Neural progenitor cell (in vitro differentiated cells): ENCODE results near the gene LZTS2. TPM values are rescaled to one million over a fixed set of nuclear protein-coding genes. Genes with fewer than 3 reads are reported as not detected.
A peak's percentile ranks its signal among the peaks of the same experiment; 100 is the strongest.

ENCODE experiments used
- DNase-seq: peaks from one replicate; pipeline ENCODE4 v3.0.0-alpha.2; 2016; ENCODE audit warnings: low spot score
- H2AFZ ChIP-seq: fragments of 200-600 bp; sonication (generic); replicated peaks from 2 replicates; pipeline ENCODE4 v1.6.1; 2016; ENCODE audit warnings: antibody characterized with exemption
- H3F3A ChIP-seq: fragments of 200-600 bp; sonication (generic); 2 replicates; pipeline ENCODE4 v1.6.1; 2016; ENCODE audit warnings: antibody characterized with exemption, low read depth
- H3K27ac ChIP-seq: fragments of 200-600 bp; sonication (generic); 2 replicates; pipeline ENCODE4 v1.5.1; 2016; ENCODE audit warnings: mild to moderate bottlenecking
- H3K27me3 ChIP-seq: fragments of 200-600 bp; sonication (generic); 2 replicates; pipeline ENCODE4 v1.6.1; 2016; ENCODE audit warnings: mild to moderate bottlenecking, moderate library complexity
- H3K36me3 ChIP-seq: fragments of 200-600 bp; sonication (generic); 2 replicates; pipeline ENCODE4 v1.5.1; 2016
- H3K4me1 ChIP-seq: fragments of 200-600 bp; sonication (generic); 2 replicates; pipeline ENCODE4 v1.6.1; 2016; ENCODE audit warnings: mixed run types
- H3K4me2 ChIP-seq: fragments of 200-600 bp; sonication (generic); 2 replicates; pipeline ENCODE4 v1.6.1; 2016
- H3K4me3 ChIP-seq: fragments of 200-600 bp; sonication (generic); 2 replicates; pipeline ENCODE4 v1.5.1; 2016
- H3K79me2 ChIP-seq: fragments of 200-600 bp; sonication (generic); 2 replicates; pipeline ENCODE4 v1.6.1; 2016; ENCODE audit warnings: low read depth
- H3K9ac ChIP-seq: fragments of 200-600 bp; sonication (generic); 2 replicates; pipeline ENCODE4 v1.6.1; 2016
- H3K9me3 ChIP-seq: fragments of 200-600 bp; sonication (generic); 2 replicates; pipeline ENCODE4 v1.5.1; 2016; ENCODE audit warnings: low read depth
- H4K20me1 ChIP-seq: fragments of 200-600 bp; sonication (generic); 2 replicates; pipeline ENCODE4 v1.6.1; 2016; ENCODE audit warnings: low read depth
- H3K27ac Mint-ChIP-seq: 3 replicates; pipeline ENCODE4 v1.8.0; 2021; ENCODE audit warnings: mixed read lengths
- H3K27me3 Mint-ChIP-seq: 2 replicates; pipeline ENCODE4 v1.8.0; 2022; ENCODE audit warnings: low read depth, mild to moderate bottlenecking, inconsistent platforms, moderate library complexity, mixed read lengths; ENCODE audit not compliant: insufficient read depth
- H3K36me3 Mint-ChIP-seq: 3 replicates; pipeline ENCODE4 v1.8.0; 2021; ENCODE audit warnings: mixed read lengths
- H3K4me1 Mint-ChIP-seq: 3 replicates; pipeline ENCODE4 v1.8.0; 2021; ENCODE audit warnings: mixed read lengths
- H3K4me3 Mint-ChIP-seq: 3 replicates; pipeline ENCODE4 v1.8.0; 2021; ENCODE audit warnings: mild to moderate bottlenecking, moderate library complexity, mixed read lengths
- H3K9me3 Mint-ChIP-seq: 3 replicates; pipeline ENCODE4 v1.8.0; 2020; ENCODE audit warnings: mixed read lengths
- CTCF ChIP-seq: fragments of 200-600 bp; sonication (generic); IDR thresholded peaks from 2 replicates; pipeline ENCODE4 v1.5.1; 2017; ENCODE audit warnings: antibody characterized with exemption, mild to moderate bottlenecking
- EZH2 ChIP-seq: fragments of 200-600 bp; sonication (generic); IDR thresholded peaks from 2 replicates; pipeline ENCODE4 v1.6.1; 2017; ENCODE audit warnings: antibody characterized with exemption, mild to moderate bottlenecking, moderate library complexity
- EZH2phosphoT487 ChIP-seq: fragments of 200-600 bp; sonication (generic); IDR thresholded peaks from 2 replicates; pipeline ENCODE4 v1.6.1; 2017; ENCODE audit warnings: antibody characterized with exemption
- total RNA-seq: library from RNA; depleted of rRNA; stranded (reverse); fragments of >200 nt; gene quantifications from 2 replicates; pipeline ENCODE4 v1.2.3, GENCODE V29; 2015; ENCODE audit warnings: low replicate concordance

Gene LZTS2
- total RNA-seq, 1 donor from 2014 or later: 34.7 TPM

DNA sequence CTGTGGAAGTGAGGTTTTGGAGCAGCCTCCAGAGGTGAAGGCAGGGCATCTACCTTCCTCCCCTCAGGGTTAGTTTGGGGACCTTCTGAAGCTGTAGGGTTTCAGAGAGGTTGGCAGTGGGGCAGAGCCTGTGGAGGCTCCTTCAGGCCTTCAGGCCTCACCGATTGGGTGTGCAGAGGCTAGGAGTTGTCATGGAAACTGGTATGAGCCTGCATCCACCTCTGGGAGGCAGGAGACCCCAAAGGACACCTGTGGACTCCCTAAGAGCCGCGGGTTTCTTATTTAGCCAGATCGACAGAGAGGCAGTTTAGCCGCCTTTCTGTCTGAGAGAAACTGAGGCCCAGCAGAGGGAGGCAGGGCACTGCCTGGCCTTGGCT, 2.0 kb downstream of the LZTS2 start:
- no peak overlapping the region for H3K27ac Mint-ChIP-seq
- peaks cover 29% of the 10 kb centered on the region for H4K20me1 ChIP-seq
- H3K27me3 Mint-ChIP-seq: peaks cover 10% of the 10 kb centered on the region

GRCh38 chr10:101002456-101002855, 2.8 kb downstream of the LZTS2 start:
- H3K4me2 ChIP-seq: no peak overlapping the region
- H3F3A ChIP-seq: peaks cover 30% of the 10 kb centered on the region
- H3K9ac ChIP-seq: no peak overlapping the region
- peaks cover 10% of the 10 kb centered on the region for H3K27me3 Mint-ChIP-seq
- H3K27ac ChIP-seq: no peak overlapping the region
- H3K4me1 Mint-ChIP-seq: peaks cover 16% of the 10 kb centered on the region
- H2AFZ ChIP-seq: no peak overlapping the region
- peaks cover 10% of the 10 kb centered on the region for H3K36me3 Mint-ChIP-seq
- peak overlapping the region; percentile 41 for H3K4me3 Mint-ChIP-seq
- no peaks in the 10 kb centered on the region for H3K36me3 ChIP-seq
- H4K20me1 ChIP-seq: peaks cover 29% of the 10 kb centered on the region
- no peak for TF ChIP-seq CTCF
- no peak for TF ChIP-seq EZH2phosphoT487
- no peak for TF ChIP-seq EZH2
- no peak overlapping the region for H3K4me3 ChIP-seq
- H3K4me1 ChIP-seq: peaks cover 8% of the 10 kb centered on the region
- peaks cover 43% of the 10 kb centered on the region for H3K79me2 ChIP-seq
- H3K27ac Mint-ChIP-seq: no peak overlapping the region
- H3K9me3 Mint-ChIP-seq: no peaks in the 10 kb centered on the region
- no peak for DNase-seq
- no peaks in the 10 kb centered on the region for H3K9me3 ChIP-seq
- no peaks in the 10 kb centered on the region for H3K27me3 ChIP-seq

More for the DNA sequence above, 2.0 kb downstream of the LZTS2 start:
- peak overlapping the region; percentile 85 for H3K4me2 ChIP-seq
- Mint-ChIP-seq H3K36me3 (peaks cover 10% of the 10 kb centered on the region), H3K4me1 (peaks cover 16% of the 10 kb centered on the region), H3K4me3 (peak overlapping the region; percentile 87), H3K9me3 (no peaks in the 10 kb centered on the region)
- H3K79me2 ChIP-seq: peaks cover 43% of the 10 kb centered on the region
- H3K36me3 ChIP-seq: no peaks in the 10 kb centered on the region
- H3K9me3 ChIP-seq: no peaks in the 10 kb centered on the region
- no peak for DNase-seq
- TF ChIP-seq EZH2 (no peak), EZH2phosphoT487 (no peak), CTCF (no peak)
- H3K27me3 ChIP-seq: no peaks in the 10 kb centered on the region
- H3K4me3 ChIP-seq: peak overlapping the region; percentile 96
- no peak overlapping the region for H3K9ac ChIP-seq
- peaks cover 9% of the 10 kb centered on the region for H3K4me1 ChIP-seq
- H2AFZ ChIP-seq: no peak overlapping the region
- no peak overlapping the region for H3K27ac ChIP-seq
- H3F3A ChIP-seq: peaks cover 31% of the 10 kb centered on the region

GRCh38 chr10:101003639-101004206, 4.1 kb downstream of the LZTS2 start:
- Histone ChIP-seq H2AFZ (no peak overlapping the region), H3K9me3 (no peaks in the 10 kb centered on the region), H3K4me1 (peaks cover 15% of the 10 kb centered on the region), H3K9ac (no peak overlapping the region), H3K36me3 (no peaks in the 10 kb centered on the region), H3K4me3 (no peak overlapping the region), H3K27ac (no peak overlapping the region), H3F3A (peaks cover 18% of the 10 kb centered on the region), H3K79me2 (peaks cover 40% of the 10 kb centered on the region), H4K20me1 (peaks cover 29% of the 10 kb centered on the region), H3K4me2 (no peak overlapping the region), H3K27me3 (no peaks in the 10 kb centered on the region)
- Mint-ChIP-seq H3K4me1 (peaks cover 12% of the 10 kb centered on the region), H3K27me3 (peaks cover 11% of the 10 kb centered on the region), H3K4me3 (no peak overlapping the region), H3K27ac (no peak overlapping the region), H3K9me3 (no peaks in the 10 kb centered on the region), H3K36me3 (peaks cover 10% of the 10 kb centered on the region)
- TF ChIP-seq CTCF (no peak), EZH2 (no peak), EZH2phosphoT487 (no peak)
- DNase-seq: no peak
